Stomach (tissue), 9 donors: ENCODE measurements around the gene TTC14. TPM values are rescaled to one million over a fixed set of nuclear protein-coding genes. Genes with fewer than 3 reads are reported as not detected.

Experiments used
- DNase-seq, 2 donors: peaks; one replicate each; pipeline versions ENCODE4 v3.0.0 to v3.0.0-alpha.2; 2013 to 2019
- H3K27ac ChIP-seq, 5 donors: fragments of 200-600 bp in 4 of 5; sonication (generic) in 4 of 5; one replicate each; pipeline ENCODE4 v1.5.1; 2013 to 2019; ENCODE audit warnings: mild to moderate bottlenecking in 1 of 5, moderate library complexity in 1 of 5
- H3K27me3 ChIP-seq, 3 donors: fragments of 200-600 bp; sonication (generic); one replicate each; pipeline ENCODE4 v1.5.1; 2017 to 2019; ENCODE audit warnings: mixed run types in 1 of 3
- H3K36me3 ChIP-seq, 4 donors: fragments of 200-600 bp; sonication (generic); 1 replicate in 3 of 4; 2 replicates in 1 of 4; pipeline ENCODE4 v1.5.1; 2016 to 2019
- H3K4me1 ChIP-seq, 4 donors: fragments of 200-600 bp; sonication (generic); one replicate each; pipeline ENCODE4 v1.5.1; 2016 to 2019
- H3K4me3 ChIP-seq, 4 donors: fragments of 200-600 bp; sonication (generic) in 3 of 4; one replicate each; pipeline ENCODE4 v1.5.1; 2016 to 2019; ENCODE audit warnings: mild to moderate bottlenecking in 1 of 4
- H3K9me3 ChIP-seq, 4 donors: fragments of 200-600 bp; sonication (generic); one replicate each; pipeline ENCODE4 v1.5.1; 2016 to 2019
- CTCF ChIP-seq, 7 experiments: fragments of 450-650 bp in 4 of 7; fragments of 200-600 bp in 3 of 7; sonication (generic) in 3 of 7; IDR thresholded peaks; one replicate each; pipeline ENCODE4 v1.5.1; 2016 to 2019; ENCODE audit warnings: antibody characterized with exemption in 7 of 7, control low read depth in 2 of 7, mild to moderate bottlenecking in 1 of 7
- EP300 ChIP-seq: sonication (generic); formaldehyde crosslinking; IDR thresholded peaks from one replicate; pipeline ENCODE4 v1.6.1; 2017; ENCODE audit warnings: antibody characterized with exemption
- POLR2A ChIP-seq, 4 donors: fragments of 450-650 bp; IDR thresholded peaks; one replicate each; pipeline ENCODE4 v1.6.1; 2016; ENCODE audit warnings: antibody characterized with exemption in 4 of 4, control low read depth in 2 of 4, mild to moderate bottlenecking in 1 of 4, moderate library complexity in 1 of 4
- POLR2AphosphoS5 ChIP-seq, 3 donors: sonication (generic); formaldehyde crosslinking; IDR thresholded peaks; one replicate each; pipeline ENCODE4 v1.6.1; 2016; ENCODE audit warnings: antibody characterized with exemption in 3 of 3
- WGBS, 5 donors: extraction: QIAGEN DNeasy Blood & Tissue Kit in 3 of 5; methylation state at CpG; one replicate each; pipeline versions ENCODE4 v1.1.5 to v1.1.7; 2013 to 2018; 5-methylcytosine and 5-hydroxymethylcytosine counted together
- intact Hi-C: fragments of 100-400 bp; cut with DNase I; formaldehyde crosslinking; loops from one replicate; pipeline ENCODE4 v1.15.1; 2023; ENCODE audit warnings: low total_unique reads
- polyA plus RNA-seq, 3 donors: library from polyadenylated mRNA; stranded (reverse); fragments of 200-250 nt; gene quantifications; one replicate each; pipeline ENCODE4 v1.2.3, GENCODE V29; 2013
- total RNA-seq, 5 donors: library from RNA; depleted of rRNA; stranded (reverse); fragments of >200 nt; gene quantifications; one replicate each; pipeline versions ENCODE4 v1.1.0 to v1.2.3, GENCODE V29; 2014 to 2016
- donor health status: healthy with polysubstance abuse.
- donor health status: Bipolar disorder and iron deficiency.
- donor health status: healthy.

TTC14 gene
- total and polyA plus RNA-seq, 8 donors: 3.5 to 149 (median 43.0) TPM

- Histone ChIP-seq H3K4me3 (no peak overlapping the region), H3K9me3 (no peaks in the 10 kb centered on the region), H3K36me3 (no peaks in the 10 kb centered on the region), H3K27ac (no peak overlapping the region), H3K4me1 (no peaks in the 10 kb centered on the region), H3K27me3 (peaks cover 0 to 24% (median 5%) of the 10 kb centered on the region in 3 donors)
- DNase-seq: peak in 1 of 2 donors; percentile 37
- no peak for TF ChIP-seq POLR2A (IDR thresholded peaks at IDR 0.05)
- no peak for TF ChIP-seq POLR2AphosphoS5 (IDR thresholded peaks at IDR 0.05)
- TF ChIP-seq CTCF (IDR thresholded peaks at IDR 0.05): no peak
- TF ChIP-seq EP300: no peak
- intact Hi-C loops: no loop called here
- WGBS, 5 donors: 38 to 50% (median 47%) methylated on average over 2 of the region's 2 CpGs
Measured at GRCh38 chr3:180594631-180595558, 7.1 kb upstream of the TTC14 start.

GRCh38 chr3:180595559-180595935 lies 6.4 kb upstream of the TTC14 start:
- no peak overlapping the region for H3K27ac ChIP-seq
- TF ChIP-seq POLR2AphosphoS5 (IDR thresholded peaks at IDR 0.05) (no peak), CTCF (IDR thresholded peaks at IDR 0.05) (no peak), POLR2A (IDR thresholded peaks at IDR 0.05) (no peak), EP300 (no peak)
- peaks cover 0 to 20% (median 5%) of the 10 kb centered on the region in 3 donors for H3K27me3 ChIP-seq
- H3K36me3 ChIP-seq: no peaks in the 10 kb centered on the region
- 25 to 52% (median 33%) methylated on average over 1 of the region's 1 CpG for WGBS, 5 donors
- intact Hi-C loops: no loop called here
- H3K4me1 ChIP-seq: no peaks in the 10 kb centered on the region
- no peak for DNase-seq
- H3K4me3 ChIP-seq: no peak overlapping the region
- H3K9me3 ChIP-seq: no peaks in the 10 kb centered on the region

- H3K4me3 ChIP-seq: no peak overlapping the region
- peaks cover 0 to 11% (median 5%) of the 10 kb centered on the region in 3 donors for H3K27me3 ChIP-seq
- H3K9me3 ChIP-seq: no peaks in the 10 kb centered on the region
- H3K4me1 ChIP-seq: peaks cover 7 to 25% (median 11%) of the 10 kb centered on the region in 4 donors
- WGBS, 5 donors: 96 to 99% (median 98%) methylated on average over 15 of the region's 15 CpGs
- intact Hi-C loops: no loop called here
- H3K27ac ChIP-seq: no peak overlapping the region
- no peak for DNase-seq
- H3K36me3 ChIP-seq: peaks cover 12 to 19% (median 13%) of the 10 kb centered on the region in 4 donors
- TF ChIP-seq POLR2AphosphoS5 (IDR thresholded peaks at IDR 0.05): no peak
- no peak for TF ChIP-seq CTCF (IDR thresholded peaks at IDR 0.05)
- no peak for TF ChIP-seq EP300
- TF ChIP-seq POLR2A (IDR thresholded peaks at IDR 0.05): no peak
Measured at GRCh38 chr3:180600473-180600872, 1.5 kb upstream of the TTC14 start.

GRCh38 chr3:180611006-180611405 lies 9.0 kb downstream of the TTC14 start:
- intact Hi-C loops: no loop called here
- WGBS, 5 donors: 75 to 97% (median 88%) methylated on average over 1 of the region's 1 CpG
- no peak overlapping the region for H3K4me3 ChIP-seq
- TF ChIP-seq CTCF (IDR thresholded peaks at IDR 0.05) (no peak), POLR2A (IDR thresholded peaks at IDR 0.05) (no peak), POLR2AphosphoS5 (IDR thresholded peaks at IDR 0.05) (no peak), EP300 (no peak)
- no peak for DNase-seq
- H3K9me3 ChIP-seq: no peaks in the 10 kb centered on the region
- H3K36me3 ChIP-seq: peaks cover 43 to 85% (median 77%) of the 10 kb centered on the region in 4 donors
- H3K27me3 ChIP-seq: no peaks in the 10 kb centered on the region
- no peaks in the 10 kb centered on the region for H3K4me1 ChIP-seq
- H3K27ac ChIP-seq: no peak overlapping the region
